ENCODE data around the gene MRPL27. TPM values are rescaled to one million over a fixed set of nuclear protein-coding genes. Genes with fewer than 3 reads are reported as not detected.

MRPL27 gene
- total RNA-seq, 4 donors from 2014 or later = 14.0 to 72.8 (median 64.4) TPM

GRCh38 chr17:50397919-50398285, 24.9 kb upstream of the MRPL27 start:
- no peaks in the 10 kb centered on the region for H3K27me3 ChIP-seq
- peaks cover 0 to 21% (median 17%) of the 10 kb centered on the region in 4 donors for H3K4me1 ChIP-seq
- DNase-seq = no peak
- peak overlapping the region; percentile 74 to 88 (median 87) for H3K4me3 ChIP-seq
- TF ChIP-seq POLR2A (IDR thresholded peaks at IDR 0.05) (no peak), CTCF (IDR thresholded peaks at IDR 0.05) (no peak)
- no peaks in the 10 kb centered on the region for H3K9me3 ChIP-seq
- peaks cover 0 to 19% (median 0%) of the 10 kb centered on the region in 3 donors for H3K36me3 ChIP-seq
- peak overlapping the region in 2 of 4 donors; percentile 83 to 96 for H3K27ac ChIP-seq

- TF ChIP-seq POLR2A (IDR thresholded peaks at IDR 0.05) = peak; percentile 75 to 78
- peak; percentile 96 to 99 (median 97) for TF ChIP-seq CTCF (IDR thresholded peaks at IDR 0.05)
- H3K27ac ChIP-seq = peak within 1 kb of the TSS; percentile 83 to 96 (median 89)
- peaks cover 0 to 21% (median 17%) of the 10 kb centered on the region in 4 donors for H3K4me1 ChIP-seq
- peak; percentile 90 to 96 (median 94) for DNase-seq
- peaks cover 0 to 25% (median 0%) of the 10 kb centered on the region in 3 donors for H3K36me3 ChIP-seq
- no peaks in the 10 kb centered on the region for H3K9me3 ChIP-seq
- H3K4me3 ChIP-seq = peak within 1 kb of the TSS; percentile 74 to 88 (median 87)
- no peaks in the 10 kb centered on the region for H3K27me3 ChIP-seq
Measured at GRCh38 chr17:50397111-50397918, 24.3 kb upstream of the MRPL27 start, which contains the start of gene LRRC59. Gene LRRC59 (minus strand): TSS chr17:50397523. CDS start chr17:50397317, 206 bp downstream.

GRCh38 chr17:50396261-50397110, 23.5 kb upstream of the MRPL27 start:
- peak overlapping the region; percentile 83 to 96 (median 89) for H3K27ac ChIP-seq
- DNase-seq = peak in 2 of 3 donors; percentile 74 to 81
- H3K4me1 ChIP-seq = peaks cover 0 to 21% (median 17%) of the 10 kb centered on the region in 4 donors
- TF ChIP-seq POLR2A (IDR thresholded peaks at IDR 0.05) = no peak
- no peak for TF ChIP-seq CTCF (IDR thresholded peaks at IDR 0.05)
- peaks cover 0 to 33% (median 0%) of the 10 kb centered on the region in 3 donors for H3K36me3 ChIP-seq
- H3K4me3 ChIP-seq = peak overlapping the region; percentile 74 to 88 (median 87)
- no peaks in the 10 kb centered on the region for H3K27me3 ChIP-seq
- H3K9me3 ChIP-seq = no peaks in the 10 kb centered on the region

GRCh38 chr17:50394711-50395110, 21.7 kb upstream of the MRPL27 start:
- H3K4me3 ChIP-seq = no peak overlapping the region
- DNase-seq = no peak
- H3K36me3 ChIP-seq = peaks cover 0 to 50% (median 0%) of the 10 kb centered on the region in 3 donors
- H3K27me3 ChIP-seq = no peaks in the 10 kb centered on the region
- H3K9me3 ChIP-seq = no peaks in the 10 kb centered on the region
- TF ChIP-seq CTCF (IDR thresholded peaks at IDR 0.05) (no peak), POLR2A (IDR thresholded peaks at IDR 0.05) (no peak)
- H3K4me1 ChIP-seq = peaks cover 0 to 21% (median 17%) of the 10 kb centered on the region in 4 donors
- no peak overlapping the region for H3K27ac ChIP-seq

- H3K36me3 ChIP-seq = peaks cover 0 to 60% (median 0%) of the 10 kb centered on the region in 3 donors
- peaks cover 0 to 21% (median 17%) of the 10 kb centered on the region in 4 donors for H3K4me1 ChIP-seq
- no peak for TF ChIP-seq POLR2A (IDR thresholded peaks at IDR 0.05)
- no peak for TF ChIP-seq CTCF (IDR thresholded peaks at IDR 0.05)
- no peak for DNase-seq
- no peak overlapping the region for H3K4me3 ChIP-seq
- H3K27ac ChIP-seq = no peak overlapping the region
- H3K27me3 ChIP-seq = no peaks in the 10 kb centered on the region
- H3K9me3 ChIP-seq = no peaks in the 10 kb centered on the region
Measured at GRCh38 chr17:50393700-50394099, 20.7 kb upstream of the MRPL27 start.

Measured in Peyer's patch (tissue), 4 donors.